Mammary epithelial cell (primary cell): ENCODE measurements around the gene KIAA0930.

Source experiments
- EZH2 ChIP-seq: IDR thresholded peaks from 2 replicates; pipeline ENCODE4 v1.6.1; 2012; ENCODE audit warnings: low read length, inconsistent platforms, borderline replicate concordance
- TF ChIP-seq, protein P1 (sequence below), 2 donors: IDR thresholded peaks in 1 of 2; conservative IDR thresholded peaks in 1 of 2; 2 replicates each; pipeline ENCODE4 v1.5.1; 2011 to 2012; ENCODE audit warnings: inconsistent platforms in 2 of 2, low read length in 2 of 2, mild to moderate bottlenecking in 2 of 2, control low read depth in 1 of 2, low read depth in 1 of 2; ENCODE audit not compliant: insufficient read depth in 1 of 2; ENCODE audit errors: extremely low read depth in 1 of 2

DNA sequence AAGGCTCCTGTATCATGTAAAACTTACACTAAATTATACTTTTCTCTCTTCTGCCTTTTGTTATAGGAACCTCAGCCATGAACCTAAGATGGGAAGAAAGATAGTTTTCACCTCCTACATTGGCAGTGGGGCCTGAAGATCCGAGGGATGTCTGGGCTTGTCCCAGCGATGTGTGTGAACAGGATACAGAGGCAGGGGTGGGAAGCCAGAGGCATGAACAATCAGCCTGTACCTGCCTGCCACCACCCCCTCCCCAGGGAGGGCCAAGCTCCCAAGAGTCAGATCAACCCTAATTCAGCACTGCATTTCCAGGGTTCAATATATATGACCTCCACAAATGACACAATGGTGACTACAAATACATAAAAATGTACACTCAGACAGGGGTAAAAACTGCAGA lies 9.4 kb downstream of the KIAA0930 start:
- TF ChIP-seq, protein P1, sequence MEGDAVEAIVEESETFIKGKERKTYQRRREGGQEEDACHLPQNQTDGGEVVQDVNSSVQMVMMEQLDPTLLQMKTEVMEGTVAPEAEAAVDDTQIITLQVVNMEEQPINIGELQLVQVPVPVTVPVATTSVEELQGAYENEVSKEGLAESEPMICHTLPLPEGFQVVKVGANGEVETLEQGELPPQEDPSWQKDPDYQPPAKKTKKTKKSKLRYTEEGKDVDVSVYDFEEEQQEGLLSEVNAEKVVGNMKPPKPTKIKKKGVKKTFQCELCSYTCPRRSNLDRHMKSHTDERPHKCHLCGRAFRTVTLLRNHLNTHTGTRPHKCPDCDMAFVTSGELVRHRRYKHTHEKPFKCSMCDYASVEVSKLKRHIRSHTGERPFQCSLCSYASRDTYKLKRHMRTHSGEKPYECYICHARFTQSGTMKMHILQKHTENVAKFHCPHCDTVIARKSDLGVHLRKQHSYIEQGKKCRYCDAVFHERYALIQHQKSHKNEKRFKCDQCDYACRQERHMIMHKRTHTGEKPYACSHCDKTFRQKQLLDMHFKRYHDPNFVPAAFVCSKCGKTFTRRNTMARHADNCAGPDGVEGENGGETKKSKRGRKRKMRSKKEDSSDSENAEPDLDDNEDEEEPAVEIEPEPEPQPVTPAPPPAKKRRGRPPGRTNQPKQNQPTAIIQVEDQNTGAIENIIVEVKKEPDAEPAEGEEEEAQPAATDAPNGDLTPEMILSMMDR (conservative IDR thresholded peaks at IDR 0.05 in 1 of 2, IDR thresholded peaks at IDR 0.05 in 1 of 2; ENCODE audit: extremely low read depth in 1 of 2, insufficient read depth in 1 of 2, low read depth in 1 of 2, low read length in 2 of 2): no peak
- no peak for TF ChIP-seq EZH2
